GM18868 (cell line): ENCODE data around the gene CSRP3.
"Not testable (repeated sequence)": the region's sequence is repeated elsewhere in the genome, so short reads cannot be mapped to it uniquely, and the experiment has no call there.

Source experiments
- ATAC-seq: cut with Tn5 transposase; IDR thresholded peaks from one replicate; pipeline ENCODE4 v1.9.1; 2021; ENCODE audit warnings: mild to moderate bottlenecking, moderate library complexity; ENCODE audit not compliant: unreplicated experiment

The CSRP3 gene

DNA sequence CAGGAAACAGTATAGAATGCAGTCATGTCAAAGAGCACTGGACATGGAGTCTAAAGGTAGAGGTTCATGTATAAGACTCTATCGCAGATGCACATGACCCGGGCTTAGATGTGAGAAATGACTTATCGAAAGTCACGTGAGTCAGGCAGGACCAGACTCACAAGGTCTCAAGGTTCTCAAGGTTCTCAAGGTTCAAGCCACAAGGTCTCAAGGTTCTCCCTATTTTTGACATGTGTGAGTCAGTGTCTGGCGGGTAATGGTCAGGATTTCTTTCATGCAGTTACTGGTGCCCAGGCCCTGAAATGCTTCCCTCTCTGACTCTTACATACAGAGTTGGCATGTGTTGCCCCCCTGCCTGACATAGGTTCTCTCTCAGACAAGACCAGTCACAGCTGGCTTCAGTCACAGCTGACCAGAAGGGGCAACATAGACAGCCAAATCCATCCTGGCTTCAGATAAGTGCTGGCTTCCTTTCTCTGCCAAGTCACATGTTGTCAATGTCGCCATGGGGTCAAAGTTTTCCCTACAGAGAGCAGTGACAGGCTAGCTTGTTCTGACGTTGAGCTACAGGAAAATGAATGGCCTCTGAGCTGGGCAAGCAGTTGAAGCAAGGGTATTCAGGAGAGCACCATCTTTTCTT lies 10.1 kb downstream of the CSRP3 start:
- ATAC-seq: no peak

DNA sequence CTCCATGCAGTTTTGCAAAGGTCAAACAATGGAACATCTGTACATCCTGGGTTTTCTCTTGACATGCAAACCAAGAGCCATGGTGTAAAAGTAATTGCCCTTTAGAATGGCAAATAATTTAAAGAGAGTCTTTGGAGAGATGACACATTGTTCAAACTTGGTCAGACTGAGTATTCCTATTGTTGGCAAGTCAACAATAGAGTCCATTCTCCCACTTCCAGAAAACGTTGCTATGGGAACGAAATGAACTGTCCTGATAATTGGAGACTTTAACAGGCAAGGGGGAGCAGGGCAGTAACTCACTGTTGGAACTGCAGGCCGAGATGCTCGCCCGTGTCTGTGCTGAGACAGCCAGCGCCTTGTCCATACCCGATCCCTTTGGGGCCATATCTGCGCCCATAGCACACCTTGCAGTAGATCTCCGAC lies 13.9 kb downstream of the CSRP3 start:
- no peak for ATAC-seq

DNA sequence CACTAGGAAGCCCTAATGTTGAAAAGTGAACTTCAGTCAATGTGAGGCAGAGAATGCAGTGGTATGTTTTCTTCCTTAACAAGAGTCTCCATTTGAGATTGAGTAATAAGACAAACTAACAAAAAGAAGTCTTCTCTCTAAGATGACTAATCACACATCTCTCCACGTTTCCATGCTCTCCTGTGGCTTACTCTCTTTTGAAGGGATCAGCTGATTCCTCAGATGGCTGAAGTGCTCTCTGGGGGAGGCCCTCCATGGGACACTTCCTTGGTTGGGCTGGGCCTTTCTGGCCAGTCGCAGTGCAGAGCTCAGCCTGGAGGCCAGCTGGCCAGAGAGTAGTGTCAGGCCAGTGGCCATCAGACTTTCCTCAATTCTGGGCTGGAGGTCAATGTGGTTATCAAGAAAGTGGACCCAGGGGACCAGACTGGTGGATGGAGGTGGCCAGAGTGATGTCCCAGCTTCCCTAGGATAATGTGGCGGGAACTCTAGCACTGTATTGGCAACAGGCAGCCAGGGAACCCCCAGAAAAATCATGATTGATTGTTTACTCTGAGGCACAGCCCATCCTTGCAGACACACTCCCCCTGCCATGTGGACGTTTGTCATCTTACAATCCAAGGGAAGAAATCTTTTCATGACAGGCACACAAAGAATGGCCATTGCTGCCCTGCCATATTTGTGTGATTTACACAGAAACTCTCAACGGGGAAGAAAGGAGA lies 14.5 kb downstream of the CSRP3 start:
- no peak for ATAC-seq

DNA sequence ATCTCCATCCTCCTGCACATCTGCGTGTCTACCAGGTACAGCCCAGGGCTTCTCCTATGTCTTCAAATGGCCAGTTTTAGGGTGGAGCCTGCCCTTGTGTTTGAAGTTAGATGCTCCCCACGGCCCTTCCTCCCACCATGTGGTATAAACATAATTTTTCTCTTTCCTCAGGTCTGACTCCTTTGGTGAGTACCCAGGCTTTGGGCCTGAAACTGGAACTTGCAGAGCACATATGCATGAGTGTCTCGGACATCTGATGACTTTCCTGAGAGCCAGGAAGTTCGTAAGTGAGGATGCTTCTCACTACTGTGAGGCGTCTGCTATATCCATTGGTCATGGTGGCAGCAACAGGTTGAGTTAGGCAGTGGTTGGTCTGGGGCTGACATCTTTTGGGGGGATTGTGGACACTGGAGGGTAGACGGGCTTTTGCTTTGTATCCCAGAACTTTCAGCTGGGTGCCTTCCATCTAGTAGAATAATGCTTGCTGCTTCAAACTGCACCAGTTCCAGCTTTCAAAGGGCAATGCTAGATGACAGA lies 16.2 kb downstream of the CSRP3 start:
- no peak for ATAC-seq

DNA sequence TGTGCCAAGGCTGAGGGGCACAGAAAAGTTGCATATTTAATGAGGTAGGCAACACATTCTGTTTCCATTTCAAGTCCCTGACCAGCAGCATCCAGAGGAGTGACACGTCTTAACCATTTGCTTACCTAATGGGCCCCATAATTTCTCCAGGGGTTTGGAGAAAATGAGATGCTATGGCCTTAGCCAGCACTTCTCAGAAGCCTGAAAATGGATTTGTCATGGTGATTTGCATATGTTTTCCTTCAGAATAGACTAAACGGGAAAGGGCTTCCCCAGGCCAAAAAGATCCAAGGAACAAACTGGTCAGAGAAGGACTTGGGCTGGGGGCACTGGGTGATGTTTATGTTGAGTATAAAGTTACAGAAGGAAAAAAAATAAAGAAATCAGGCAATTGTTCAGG lies 16.7 kb downstream of the CSRP3 start:
- ATAC-seq: no peak

DNA sequence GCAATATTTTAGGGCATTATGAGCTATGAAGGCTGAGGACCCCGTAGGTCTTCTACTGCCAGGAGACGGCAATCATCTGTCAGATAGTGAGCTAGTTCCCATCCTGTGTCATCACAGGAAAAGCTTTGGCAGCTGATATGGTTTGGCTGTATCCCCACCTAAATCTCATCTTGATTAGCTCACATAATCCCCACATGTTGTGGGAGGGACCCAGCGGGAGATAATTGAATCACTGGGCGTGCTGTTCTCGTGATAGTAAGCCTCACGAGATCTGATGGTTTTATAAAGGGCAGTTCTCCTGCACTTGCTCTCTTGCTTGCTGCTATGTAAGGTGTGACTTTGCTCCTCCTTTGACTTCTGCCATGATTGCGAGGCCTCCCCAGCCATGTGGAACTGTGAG lies 18.1 kb downstream of the CSRP3 start:
- ATAC-seq: no peak

DNA sequence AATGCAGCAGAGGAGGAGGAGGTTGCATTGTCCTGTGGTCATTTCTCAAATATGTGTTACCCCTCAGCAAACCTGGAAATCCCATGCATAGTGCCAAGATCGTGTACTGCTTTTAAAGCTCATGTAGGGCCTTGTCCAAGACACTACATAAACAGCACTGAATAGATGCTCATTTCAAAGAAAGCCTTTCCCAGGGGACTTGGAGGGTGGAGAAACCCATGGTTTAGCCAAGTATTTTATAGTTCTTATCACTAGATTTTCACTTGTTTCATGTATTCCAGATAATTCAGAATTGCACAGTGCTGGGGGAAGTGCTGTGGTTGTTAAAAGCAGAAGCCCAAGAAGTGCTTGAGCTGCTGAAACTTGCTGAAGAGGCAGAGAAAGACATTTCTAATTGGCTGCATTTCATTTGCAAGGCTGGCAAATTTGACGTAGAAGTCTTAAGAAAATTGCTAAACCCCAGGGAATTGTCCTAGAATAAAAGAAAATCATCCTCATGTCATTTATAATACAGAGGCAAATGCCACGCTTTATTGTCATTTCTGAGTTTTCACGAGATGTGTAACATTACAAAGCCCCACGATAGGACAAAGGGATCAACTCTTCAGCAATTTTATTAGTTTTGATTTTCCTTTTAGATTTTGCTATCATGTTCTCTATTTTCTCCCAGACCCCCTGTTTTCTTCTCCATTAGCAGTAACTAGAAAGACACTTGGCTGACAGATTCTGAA lies 20.1 kb downstream of the CSRP3 start:
- no peak for ATAC-seq

DNA sequence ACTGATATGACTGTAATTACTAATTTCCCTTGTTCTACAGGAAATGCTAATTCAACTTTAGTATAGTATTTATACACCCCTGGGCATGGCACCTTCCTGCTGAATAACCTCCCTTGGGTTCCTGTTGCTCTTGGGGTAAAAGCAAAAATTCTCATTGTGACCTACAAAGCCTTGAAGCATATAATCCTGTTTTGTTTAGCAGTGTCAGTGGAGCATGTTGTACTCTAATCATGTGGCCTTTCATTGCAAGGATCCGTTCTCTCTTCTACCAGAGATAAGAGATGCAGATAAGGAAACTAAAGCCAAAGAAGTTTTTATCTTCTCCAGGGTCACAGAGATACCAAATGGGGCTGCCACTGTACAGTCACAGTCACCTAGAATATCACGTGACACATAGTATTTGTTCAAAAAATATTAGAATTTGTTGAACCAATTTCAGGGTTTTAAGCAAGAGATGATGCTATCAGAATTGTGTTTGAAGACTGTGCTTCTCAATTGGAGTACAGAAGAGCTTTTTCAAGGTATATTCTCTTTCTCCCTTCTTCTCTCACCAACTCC lies 25.1 kb downstream of the CSRP3 start:
- ATAC-seq: no peak

DNA sequence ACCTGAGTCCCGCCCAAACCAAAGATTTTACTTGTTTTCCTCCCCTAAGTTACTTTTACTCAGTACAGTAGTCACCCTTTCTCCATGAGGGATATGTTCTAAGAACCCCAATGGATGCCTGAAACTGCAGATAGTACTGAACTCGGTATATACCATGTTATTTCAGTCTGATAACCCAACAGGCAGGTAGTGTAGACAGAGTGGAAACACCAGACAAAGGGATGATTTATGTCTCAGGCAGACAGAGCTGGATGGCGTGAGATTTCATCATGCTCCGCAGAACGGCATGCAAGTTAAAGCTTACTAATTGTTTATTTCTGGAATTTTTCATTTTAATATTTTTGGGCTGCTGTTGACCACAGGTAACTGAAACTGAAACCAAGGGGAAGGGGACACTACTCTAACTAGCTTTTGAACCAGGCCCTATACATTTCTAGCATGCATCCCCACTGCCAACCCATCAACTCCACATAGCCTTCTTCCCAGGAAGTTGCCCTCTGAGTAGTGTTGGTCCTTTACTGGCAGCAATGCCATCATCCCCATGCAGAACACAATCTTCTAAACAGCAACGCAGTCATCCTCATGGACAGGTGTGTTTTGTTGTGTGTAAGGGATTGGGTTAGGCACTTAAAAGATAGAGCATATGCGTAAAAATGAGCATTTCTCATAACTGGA lies 27.7 kb downstream of the CSRP3 start:
- ATAC-seq: no peak

DNA sequence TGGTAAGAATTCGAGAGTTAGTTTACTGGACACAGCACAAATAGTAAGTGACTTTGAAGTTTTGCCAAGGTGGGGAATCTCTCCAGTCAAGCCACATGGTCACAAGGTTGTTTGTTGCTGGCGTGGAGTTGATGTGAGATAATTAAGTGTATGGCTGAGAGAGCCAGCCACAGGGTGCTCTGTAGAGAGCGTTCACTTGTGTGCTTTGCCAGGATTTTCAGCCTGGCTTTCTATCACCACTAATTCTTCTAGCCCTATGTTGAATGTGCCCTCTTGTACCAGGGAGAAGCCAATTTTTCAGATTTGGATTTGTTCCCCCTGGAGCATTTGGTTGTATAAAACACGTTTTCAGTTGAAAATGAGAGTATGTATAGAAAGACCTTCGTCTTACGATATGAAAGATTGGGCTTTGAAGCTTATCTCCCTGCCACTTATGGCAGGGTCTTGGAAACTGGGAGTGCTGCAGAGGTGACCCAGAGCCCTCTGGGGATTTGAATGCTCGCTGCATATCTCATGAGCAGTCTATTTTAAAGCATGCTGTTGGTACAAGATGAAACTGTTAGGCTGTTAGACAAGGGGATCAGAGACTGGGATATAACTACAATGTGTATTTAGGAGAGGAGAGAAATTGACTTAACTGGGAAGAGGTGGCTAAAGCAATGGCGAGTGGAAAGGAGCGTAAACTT lies 28.6 kb downstream of the CSRP3 start:
- no peak for ATAC-seq

DNA sequence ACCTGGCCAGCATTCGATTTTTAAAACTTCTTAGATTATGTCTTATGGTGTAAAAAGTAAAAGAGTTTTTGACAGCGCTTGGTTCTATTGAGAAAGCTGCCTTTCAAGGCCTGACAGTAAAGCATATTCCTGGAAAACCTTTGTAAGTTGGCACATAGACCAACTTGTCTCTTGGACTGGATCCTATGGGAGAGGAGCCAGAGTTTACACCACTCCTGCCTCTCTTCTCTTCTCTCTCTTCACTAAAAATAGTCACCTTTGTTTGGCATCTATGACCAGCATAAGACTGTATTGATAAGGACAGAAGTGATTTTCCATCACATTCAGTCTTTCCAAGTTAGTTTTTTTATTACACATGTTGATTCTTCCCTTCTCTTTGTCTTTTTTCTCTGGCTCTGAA lies 33.7 kb downstream of the CSRP3 start:
- ATAC-seq: no peak

DNA sequence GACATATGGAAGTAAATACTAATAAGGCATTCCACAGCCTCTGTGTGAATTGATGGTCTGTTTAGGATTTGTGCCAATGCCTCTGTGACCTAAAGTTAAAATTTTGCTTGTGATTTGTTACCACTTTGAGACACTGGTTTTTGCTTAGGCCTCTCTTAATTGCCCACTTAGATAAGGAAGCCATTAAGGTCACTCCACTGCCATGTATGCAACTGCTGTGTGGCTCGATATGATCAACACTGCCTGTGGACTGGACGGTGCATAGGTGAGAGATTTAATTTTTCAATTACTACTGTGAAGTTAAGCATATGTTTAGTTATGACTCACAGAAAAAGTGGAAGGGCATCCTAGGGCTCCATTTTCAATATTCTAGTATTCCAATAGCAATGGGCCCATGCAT lies 36.9 kb downstream of the CSRP3 start:
- no peak for ATAC-seq

DNA sequence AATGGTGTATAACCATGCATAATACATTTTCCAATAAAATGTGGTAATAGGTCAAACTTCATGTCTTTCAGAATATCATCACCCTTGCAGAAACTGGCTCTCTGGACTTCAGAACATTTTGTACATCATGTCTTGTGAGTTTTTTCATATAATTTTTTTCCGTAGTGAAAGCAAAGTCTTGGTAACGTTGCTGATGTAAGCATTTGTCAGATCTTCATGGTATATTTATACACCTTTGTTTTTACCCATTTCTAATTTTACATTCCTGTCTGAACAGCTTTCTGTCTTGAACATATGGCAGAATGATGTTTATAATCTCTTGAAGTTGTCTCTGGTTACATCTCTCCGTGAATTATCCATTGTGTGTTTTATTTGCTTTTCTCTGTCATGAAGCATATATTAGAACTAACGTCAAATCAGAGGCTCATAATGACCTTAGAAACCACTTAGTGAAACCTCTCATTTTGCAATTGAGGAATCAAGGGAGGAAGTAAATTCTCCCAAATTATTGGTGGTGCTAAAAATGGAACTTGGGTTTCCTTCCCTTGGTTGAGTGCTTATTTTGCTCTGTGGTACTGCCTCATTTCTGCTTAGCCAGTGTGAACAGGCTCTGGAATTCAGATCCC lies 37.4 kb downstream of the CSRP3 start:
- ATAC-seq: no peak

DNA sequence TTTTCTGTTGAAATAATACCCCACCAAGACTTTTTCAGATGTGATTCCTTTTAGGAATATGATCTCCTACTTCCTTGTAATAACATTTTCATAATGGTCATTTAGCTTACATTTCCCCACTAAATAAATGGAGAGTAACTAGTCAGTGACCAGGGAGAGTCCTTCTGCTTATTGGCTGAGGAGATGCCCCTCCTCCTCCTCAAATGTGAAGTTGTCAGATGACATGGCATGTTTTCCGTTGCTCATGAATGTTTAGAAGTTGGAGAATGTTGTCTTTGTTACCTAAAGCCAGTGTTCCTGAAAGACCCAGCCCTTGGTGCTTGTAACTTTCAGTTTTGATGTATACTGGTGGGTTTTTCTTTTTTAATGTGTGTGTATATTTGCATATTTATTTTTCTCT lies 38.2 kb downstream of the CSRP3 start:
- ATAC-seq: no peak

DNA sequence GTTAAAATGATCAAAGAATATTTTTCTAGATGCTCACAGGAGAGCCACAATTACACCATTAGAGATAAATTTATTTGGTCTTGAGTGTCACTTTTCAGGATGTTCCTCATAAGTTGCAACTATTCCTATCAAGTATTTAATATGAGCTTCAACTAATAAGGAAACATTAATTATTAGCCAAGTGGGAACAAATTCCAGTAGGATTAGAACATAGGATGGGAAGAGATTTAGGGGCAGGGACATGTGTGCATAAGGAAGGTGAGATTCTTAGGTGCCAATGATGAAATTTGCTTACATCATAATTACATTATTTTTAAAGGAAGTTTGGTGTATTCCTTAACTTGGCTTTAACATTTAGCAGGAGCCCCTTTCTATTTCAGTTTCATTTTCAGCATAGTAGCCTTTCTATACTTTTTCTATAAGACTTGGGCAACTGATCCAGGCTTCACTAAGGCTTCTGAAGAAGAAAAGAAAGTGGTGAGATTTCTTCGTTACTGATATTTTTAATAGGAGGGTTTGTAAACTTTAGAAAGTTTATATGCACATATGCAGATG lies 38.8 kb downstream of the CSRP3 start:
- ATAC-seq: no peak

DNA sequence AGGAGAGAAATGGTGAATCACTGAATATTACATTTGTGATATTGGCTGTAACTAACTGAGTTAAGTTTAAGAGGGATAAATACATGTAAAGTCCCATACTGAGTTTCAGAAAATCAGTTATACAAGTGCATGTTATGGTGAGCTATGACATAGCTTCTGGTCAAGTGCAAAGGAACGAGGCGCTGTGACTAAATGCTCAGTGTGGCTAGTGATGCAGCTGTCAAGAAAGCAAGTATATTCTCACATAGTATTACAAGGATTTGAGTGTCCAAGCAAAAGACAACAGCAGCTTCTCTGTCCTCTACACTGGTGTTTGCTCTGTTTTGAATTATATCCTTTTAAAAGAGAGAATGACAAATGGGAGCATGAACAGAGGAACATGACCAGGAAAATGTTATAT lies 40.1 kb downstream of the CSRP3 start:
- no peak for ATAC-seq

DNA sequence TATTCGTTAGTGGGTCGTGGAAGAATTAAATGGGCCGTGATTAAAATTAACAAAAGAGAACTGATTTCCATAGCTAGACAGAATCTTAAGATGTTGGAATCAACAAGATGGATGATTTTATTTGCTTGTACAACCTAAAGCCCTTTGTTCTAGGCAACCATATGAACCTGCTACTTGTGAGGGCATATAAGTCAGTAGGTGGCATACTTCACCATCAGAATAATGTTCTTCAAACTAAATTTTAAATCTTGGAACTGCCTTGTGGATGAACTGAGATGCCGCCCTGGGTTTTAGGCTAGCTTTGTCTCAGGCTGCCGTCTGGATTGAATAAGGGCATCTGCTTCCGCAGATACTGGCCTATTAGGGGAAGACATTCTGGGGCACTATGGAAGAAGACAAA lies 40.9 kb downstream of the CSRP3 start:
- no peak for ATAC-seq

DNA sequence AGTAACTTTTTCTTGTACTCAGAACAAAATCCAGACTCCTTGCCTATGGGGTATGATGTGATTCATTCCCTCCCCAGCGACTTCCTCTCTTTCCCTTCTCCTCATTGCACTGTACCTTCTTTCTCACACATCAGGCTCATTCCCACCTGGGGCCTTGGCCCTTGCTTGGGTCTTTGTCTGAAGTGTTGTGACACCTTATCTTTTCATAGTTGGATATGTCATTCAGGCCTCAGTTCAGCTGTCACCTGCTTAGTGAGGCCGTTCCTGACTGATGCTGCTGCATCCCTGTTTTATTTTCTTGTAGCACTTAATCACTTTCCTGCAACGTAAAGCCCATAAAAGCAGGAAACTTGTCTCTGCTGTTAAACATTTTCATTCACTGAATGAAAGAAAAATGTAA lies 44.9 kb downstream of the CSRP3 start:
- no peak for ATAC-seq

DNA sequence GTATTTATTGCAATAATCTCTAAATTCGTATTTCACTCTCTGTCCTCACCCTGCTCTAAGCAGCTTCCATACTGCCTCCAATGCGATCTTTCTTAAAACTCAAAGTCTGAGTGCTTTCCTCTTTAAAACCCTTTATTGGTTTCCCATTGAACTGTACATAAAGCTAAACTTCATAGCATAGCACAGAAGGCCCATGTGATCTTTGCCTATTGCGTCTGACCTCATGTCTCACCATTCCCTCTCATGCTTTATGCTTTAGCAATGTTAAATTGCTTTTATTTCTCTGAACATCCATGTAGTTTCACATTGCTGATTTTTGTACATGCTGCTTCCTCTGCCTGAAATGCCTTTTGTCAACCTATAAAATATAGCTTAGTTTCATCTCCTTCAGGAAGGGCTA lies 56.5 kb downstream of the CSRP3 start:
- no peak for ATAC-seq

DNA sequence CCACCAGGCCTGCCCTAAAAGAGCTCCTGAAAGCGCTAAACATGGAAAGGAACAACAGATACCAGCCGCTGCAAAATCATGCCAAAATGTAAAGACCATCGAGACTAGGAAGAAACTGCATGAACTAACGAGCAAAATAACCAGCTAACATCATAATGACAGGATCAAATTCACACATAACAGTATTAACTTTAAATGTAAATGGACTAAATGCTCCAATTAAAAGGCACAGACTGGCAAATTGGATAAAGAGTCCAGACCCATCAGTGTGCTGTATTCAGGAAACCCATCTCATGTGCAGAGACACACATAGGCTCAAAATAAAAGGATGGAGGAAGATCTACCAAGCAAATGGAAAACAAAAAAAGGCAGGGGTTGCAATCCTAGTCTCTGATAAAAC lies 64.9 kb downstream of the CSRP3 start:
- not testable (repeated sequence) for ATAC-seq
